Stimulated activated CD4-positive, alpha-beta T cell treated with anti-CD3 and anti-CD28 coated beads, Interleukin-2, amount 100 ng/mL, for 48 hours (primary cell): Measurements from ENCODE around the gene RDM1.

Experiments used
- DNase-seq, 2 donors: peaks; one replicate each; pipeline ENCODE4 v3.0.0-alpha.2; 2020

The RDM1 gene

DNA sequence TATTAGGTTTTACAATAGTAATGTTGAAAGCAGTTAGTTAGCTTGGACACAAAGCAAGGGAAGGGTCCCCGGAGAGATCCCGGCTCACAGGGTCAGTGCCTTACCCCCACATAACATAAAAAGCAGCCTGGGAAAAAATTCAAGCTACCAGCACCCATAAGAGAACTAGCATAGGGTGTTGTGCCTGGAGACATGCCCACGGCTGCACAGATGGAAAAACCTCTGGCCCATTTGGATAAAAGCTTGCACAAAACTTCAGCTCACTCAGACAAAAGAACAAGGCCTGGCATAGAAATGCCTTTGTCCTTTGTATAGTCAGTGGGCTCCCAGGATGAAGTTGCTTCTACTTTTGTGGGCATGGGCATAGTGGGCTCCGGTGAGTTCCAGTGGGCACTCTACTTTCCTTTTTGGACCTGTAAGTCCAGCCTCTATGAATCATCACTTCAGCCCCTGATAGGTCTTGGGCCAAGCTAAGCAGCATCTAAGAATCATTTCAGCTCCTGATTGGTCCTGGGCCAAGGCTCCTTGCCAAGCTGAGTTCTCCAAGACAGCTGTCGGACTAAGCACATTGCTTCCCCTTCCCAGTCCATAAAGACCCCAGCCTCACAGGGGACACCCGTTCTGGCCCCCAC is 1.3 kb upstream of the RDM1 start:
- no peak for DNase-seq

DNA sequence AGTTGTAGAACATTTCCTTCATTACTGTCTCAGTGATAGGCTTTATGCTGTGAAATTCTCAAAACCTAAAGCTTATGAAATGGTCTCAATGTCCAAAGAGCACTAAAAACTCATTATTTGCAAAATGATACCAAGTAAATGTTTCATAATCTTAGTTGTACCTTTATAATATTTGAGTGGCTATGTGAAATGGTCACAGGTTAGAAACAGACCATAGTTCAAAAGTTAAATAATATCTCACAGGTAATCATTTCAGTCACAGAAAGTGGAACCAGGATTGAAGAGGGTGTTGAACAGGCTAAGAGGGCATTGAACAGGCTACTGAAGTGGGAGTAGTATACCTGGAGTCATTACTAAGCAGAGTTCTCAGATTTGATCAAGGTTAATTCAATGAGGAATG is 2.9 kb downstream of the RDM1 start:
- DNase-seq = no peak

DNA sequence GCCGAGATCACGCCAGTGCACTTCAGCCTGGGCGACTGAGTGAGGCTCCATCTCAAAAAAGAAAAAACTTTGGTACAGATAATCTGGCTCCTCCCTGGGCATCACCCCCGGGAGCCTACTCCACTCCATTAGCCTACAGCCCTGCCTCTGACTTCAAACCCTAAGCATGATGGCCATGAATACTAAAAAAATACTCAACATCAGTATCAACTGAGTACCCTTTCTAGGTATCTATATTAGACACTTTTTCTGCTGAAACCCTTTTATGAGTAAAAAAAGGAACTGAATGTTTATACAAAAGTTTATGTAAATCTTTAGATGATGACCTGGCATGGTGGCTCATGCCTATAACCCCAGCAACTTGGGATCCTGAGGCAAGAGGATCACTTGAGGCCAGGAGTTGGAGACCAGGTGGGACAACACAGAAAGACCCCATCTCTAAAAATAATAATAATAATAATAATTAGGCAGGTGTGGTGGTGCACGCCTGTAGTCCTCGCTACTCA is 6.9 kb downstream of the RDM1 start:
- DNase-seq = no peak

DNA sequence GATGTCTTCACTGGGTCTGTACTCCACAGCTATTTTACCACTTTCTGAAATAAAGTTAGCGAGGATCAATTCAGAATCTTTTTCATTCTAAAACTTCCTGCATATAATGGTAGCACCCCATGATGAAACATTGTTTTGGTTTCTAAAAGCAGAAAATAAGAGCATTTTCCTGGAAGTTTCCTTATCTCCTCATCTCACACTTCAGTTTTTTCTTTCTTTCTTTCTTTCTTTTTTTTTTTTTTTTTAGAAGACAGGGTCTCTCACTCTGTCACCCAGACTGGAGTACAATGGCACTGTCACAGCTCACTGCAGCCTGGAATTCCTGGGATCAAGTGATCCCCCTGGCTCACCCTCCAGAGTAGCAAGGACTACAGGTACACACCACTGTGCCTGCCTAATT is 10.3 kb downstream of the RDM1 start:
- DNase-seq = no peak

DNA sequence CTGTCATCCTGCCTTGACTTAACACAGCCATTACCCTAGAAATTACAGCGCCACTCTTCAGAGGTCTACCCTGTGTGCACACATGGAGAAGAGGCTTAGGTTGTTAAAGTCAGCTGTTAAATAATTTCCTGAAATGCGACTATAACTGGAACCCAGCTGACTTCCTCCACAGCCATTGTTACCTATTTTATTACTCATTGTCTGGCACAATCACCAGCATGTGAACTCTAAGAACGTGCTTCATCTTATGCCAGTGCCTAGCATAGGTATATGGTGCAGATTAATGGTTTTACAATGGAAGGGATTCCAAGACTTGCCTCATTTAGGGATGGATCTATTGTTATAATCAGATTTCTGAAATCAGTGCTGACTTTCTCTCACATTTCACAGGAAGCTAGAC is 11.9 kb downstream of the RDM1 start:
- DNase-seq = no peak

DNA sequence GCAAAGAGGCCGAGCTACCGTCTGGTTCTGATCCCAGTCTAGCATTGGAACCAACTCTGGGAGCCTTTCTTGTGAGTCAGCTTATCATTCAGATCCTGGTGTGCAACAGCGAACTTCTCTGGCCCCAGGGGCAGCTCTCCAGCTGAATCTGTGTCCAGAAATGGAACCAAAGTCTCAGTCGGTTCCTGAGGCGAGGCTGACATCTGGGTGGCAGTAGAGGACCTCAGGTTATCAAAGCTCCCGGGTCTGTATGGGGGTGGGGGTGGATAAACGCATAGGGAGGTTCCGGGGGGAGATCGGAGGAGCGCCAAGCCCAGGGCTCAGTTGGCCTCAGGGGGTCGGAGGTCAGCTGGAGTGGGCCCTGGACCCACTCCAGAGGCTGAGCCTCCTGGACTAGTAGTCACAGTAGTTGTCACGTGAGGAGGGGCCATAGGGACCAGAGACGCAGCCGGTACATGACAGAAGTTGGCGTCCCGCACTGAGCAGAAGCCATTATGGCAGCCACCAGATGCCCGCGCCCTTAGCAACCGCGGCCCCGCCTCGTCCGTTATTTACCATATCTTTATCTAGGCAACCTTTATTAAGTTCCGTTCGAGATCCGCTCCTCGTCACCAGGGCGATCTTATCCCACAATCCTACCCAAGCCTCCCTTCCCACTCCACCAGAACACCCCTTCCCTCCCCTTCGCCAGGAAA is 12.9 kb downstream of the RDM1 start:
- DNase-seq = no peak

DNA sequence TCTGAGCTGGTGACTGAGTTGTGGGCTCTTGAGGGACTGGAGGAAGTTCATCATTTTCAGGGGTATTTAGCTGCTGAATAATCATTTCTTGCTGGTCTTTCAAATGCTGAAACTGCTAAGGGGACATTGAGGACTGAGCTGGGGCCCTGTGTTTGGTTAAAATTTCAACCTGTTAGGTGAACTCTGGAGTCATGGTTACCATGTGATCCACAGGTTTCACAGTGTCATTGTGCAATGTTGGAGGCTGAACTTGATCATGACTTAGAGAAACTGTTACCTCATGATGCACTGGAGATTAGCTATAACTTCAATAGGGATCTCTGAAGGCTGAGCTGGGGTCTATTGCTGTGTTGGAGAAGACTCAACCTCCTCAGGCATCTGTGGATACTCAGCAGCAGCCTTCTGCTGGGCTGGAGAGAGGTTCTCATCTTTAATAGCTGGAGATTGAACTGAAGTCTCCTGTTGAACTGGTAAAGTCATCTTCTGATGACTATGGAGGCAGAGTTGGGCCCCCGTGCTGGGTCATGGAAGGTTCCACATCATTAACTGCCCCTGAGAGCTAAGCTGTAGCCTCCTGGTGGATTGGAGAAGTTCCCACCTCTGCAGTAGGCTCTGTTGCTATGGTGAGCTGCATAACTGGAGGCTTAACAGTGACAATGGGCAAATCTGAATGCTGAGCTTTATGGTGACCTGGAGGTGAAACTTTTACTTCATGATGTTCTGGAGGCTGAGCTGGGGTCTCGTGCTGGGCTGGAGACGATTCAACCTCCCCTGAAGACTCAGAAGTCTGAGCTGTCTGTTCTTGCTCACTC is 15.2 kb downstream of the RDM1 start:
- no peak for DNase-seq

DNA sequence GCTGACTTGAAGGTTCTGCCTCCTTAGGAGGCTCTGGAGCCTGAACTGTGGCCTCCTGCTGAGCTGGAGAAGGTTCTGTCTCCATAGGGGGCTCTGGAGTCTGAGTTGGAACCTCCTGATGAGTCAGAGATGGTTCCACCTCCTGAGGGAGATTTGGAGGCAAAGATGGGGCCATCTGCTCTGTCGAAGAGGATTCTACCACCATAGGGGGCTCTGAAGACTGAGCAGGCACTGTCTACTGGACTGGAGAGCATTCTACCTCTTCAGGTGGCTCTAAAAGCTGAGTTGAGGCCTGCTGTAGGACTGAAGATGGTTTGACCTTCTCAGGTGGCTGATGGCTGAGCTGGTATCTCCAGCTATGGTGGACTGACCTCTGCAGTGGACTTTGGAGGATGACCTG is 16.2 kb downstream of the RDM1 start:
- DNase-seq = no peak

DNA sequence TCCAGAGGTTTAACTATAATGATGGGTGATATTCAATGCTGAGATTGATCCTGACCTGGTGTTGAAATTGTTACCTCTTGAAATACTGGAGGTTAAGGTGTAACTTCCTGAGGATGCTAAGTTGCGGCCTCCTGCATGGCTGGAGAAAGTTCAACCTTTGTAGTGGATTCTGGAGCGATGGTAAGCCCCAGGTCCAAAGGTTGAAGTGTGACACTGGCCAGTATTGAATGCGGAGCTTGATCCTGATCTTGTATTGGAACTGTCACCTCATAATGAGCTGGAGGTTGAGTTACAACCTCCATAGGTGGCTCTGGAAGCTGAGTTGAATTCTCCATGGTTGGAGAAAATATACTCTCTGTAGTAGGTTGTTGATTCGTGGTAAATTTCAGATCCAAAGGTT is 17.0 kb downstream of the RDM1 start:
- DNase-seq = no peak

DNA sequence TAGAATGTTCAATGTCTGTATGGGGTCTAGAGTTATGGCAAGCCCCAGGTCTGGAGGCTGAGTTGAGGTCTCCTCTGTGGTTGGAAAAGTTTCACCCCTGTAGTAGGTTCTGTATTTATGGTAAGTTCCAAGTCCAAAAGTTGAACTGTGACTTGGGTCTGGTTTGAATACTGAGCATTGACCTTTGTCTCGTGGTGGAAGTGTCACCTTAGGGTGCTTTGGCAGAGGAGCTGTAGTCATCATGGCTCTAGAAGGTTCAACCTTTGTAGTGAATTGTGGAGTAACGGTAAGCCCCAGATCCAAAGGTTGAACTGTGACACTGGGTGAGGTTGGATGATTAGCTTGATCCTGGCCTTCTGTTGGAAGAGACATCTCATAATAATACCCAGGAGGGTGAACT is 17.6 kb downstream of the RDM1 start:
- DNase-seq = no peak

DNA sequence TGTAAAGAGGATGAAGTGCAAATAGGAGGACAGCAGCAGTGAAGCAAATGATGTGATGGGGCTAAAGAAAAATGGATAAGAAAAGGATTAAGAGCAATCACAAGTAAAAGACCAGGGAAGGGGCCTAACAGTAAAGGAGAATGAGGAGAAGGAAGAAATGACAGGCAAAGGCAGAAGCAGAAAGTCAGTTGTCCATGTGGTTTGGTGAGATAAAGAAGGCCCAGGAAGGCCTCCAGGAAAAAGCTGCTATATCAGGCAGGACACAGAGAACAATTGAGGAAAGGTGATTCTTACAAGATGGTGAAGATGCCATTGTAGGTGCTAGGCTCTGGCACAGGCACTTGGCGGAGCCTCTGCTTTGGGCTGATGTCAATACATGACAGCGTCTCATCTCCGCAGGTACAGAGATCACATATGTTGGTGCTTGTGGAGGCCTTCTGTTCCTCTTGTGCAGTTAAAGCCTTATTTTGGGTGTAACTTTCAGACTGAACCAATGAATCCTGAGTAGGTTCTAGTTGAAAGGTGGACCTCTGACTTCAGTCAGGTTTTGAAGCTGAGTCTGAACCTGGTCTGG is 18.1 kb downstream of the RDM1 start:
- DNase-seq = no peak

DNA sequence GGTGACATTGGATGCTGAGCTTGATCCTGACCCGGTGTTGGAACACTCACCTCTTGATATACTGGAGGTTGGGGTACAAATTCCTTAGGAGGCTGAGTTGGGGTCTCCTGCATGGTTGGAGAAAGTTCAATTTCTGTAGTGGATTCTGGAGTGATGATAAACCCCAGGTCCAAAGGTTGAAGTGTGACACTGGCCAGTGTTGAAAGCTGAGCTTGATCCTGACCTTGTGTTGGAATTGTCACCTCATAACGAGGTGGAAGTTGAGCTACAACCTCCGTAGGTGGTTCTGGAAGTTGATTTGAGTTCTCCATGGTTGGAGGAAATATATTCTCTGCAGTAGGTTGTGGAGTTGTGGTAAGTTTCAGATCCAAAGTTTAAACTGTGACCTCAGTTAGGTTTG is 21.2 kb downstream of the RDM1 start:
- DNase-seq = no peak

DNA sequence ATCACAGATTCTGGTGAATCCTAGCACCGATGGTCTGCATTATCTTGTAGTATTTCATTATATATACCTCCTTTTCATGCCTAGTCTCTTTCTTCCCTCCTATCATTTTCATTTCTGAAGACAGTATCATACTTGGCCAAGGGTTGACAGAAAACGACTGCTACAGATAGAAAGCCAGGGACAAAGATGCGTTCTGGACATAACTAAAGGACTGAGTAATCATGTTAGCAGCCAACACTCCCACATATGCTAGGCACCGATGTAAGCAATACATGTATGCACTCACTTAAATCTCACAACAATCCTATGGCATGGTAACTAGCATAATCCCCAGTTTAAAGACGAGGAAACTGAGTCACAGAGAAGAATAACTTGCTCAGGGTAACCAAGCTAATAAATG is 22.9 kb downstream of the RDM1 start:
- DNase-seq = no peak

DNA sequence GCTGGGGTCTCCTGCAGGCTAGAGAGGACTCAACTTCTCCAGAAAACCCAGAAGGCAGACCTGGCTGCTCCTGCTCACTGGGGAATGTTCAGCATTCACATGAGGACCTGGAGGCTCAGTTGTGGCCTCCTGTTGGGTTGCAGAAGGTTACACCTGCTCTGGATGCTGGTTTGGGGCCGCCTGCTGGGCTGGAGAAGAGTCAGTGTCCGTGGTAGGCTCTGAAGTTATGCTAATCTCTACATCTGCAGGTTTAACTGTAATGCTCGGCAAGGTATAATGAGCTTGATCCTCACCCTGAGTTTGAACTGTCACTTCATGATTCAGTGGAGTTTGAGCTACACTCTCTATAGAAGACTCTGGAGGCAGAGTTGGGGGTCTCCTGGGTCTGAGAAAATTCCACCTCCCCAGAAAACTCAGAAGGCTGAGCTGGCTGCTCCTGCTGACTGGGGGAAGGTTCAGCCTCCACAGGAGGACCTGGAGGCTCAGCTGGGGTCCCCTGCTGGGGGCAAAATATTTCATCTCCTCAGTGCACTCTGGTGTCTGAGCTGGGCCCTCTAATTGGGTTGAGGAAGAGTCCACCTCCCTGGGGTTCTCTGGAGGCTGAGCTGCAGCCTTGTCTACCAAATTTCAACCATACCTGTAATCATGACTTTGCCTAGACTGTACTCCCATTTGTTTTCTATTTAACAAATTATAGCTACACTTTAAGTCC is 23.5 kb downstream of the RDM1 start:
- DNase-seq = no peak

DNA sequence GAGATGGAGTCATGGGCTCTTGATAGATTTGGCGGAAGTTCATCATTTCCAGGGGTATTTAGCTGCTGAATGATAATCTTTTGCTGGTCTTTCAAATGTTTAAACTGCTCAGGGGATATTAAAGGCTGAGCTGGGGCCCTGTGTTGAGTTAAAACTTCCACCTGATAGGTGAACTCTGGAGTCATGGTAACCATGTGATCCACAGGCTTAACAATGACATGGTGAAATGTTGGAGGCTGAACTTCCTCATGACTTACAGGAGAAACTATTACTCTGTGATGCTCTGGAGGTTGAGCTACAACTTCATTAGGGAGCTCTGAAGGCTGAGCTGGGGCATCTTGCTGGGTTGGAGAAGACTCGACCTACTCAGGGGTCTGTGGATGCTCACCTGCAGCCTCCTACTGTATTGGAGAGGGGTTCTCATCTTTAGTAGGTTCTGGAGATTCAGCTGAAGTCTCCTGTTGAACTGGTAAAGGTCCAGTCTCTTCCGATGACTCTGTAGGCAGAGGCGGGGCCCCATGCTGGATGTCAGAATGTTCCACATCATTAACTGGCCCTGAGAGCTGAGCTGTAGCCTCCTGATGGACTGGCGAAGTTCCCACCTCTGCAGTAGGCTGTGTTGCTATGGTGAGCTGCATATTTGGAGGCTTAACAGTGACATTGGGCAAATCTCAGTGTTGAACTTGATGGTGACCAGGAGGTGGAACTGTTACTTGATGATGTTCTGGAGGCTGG is 24.2 kb downstream of the RDM1 start:
- DNase-seq = no peak

DNA sequence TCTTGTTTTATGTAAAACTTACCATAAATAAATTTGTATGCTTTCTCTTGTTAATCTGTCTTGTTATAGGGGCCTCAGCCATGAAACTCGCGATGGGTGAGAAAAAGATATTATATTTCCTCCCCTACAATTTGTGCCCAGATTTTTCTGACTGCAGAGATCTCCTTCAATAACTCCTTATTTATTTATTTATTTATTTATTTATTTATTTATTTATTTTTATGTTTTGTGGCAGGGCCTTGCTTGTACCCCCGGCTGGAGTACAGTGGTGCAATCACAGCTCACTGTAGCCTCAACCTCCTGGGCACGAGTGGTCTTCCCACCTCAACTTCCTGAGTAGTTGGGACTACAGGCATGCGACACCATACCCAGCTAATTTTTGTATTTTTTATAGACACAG is 27.1 kb downstream of the RDM1 start:
- no peak for DNase-seq

DNA sequence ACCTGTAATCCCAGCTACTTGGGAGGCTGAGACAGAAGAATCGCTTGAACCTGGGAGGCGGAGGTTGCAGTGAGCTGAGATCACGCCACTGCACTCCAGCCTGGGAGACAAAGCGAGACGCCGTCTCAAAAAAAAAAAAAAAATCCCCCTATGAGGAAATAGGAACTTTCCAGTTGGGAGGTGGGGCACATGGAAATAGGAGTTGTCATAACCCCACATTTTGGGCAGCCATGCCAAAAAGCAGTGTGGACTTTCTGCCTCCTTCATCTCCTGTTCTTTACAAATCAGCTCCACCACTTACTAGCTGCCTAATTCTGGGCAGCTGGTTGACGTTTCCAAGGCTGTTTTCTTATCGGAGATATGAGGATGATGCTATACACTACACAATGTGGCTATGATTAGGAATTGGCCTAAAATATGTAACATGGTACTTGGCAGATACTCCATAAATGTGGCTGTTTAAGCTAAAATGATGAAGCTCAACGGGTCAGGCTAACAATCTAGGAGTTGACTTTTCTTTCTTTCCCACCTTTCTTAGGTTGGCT is 28.9 kb downstream of the RDM1 start:
- DNase-seq = no peak

DNA sequence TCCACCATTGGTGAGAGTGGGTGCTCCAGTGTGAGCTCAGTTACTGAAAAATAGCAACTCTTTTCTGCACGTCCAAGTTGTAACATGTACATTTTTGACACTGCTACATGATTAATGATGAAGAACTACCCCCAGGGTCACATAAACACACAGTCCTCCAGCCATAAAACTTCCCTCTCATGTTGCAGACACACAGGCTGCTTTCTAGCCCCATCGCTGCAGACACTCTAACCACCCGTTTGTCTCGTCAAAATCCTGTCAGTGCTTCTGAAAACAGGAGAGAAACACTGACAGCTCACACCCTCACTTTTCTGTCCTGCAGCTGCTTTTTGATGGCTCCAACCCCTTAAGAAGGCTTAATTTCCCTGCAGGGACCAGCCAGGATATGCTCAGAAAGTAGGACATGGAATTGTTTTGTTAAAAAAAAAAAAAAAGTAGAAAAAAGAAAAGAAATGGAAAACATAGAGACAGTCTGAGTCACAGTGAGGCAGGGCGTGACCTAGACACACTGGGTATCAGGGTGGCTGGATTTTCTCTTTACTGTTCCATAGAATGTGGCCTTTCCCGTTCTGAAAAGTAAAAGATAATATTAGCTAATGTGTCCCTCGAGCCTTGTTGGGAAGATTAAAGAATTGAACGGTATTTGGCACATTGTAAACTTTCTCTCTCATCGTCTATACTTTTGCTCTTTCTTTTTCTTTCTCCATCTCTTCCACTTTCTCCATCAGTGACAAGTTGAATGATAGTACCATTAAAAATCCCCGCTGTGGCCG is 29.7 kb downstream of the RDM1 start:
- DNase-seq = no peak

DNA sequence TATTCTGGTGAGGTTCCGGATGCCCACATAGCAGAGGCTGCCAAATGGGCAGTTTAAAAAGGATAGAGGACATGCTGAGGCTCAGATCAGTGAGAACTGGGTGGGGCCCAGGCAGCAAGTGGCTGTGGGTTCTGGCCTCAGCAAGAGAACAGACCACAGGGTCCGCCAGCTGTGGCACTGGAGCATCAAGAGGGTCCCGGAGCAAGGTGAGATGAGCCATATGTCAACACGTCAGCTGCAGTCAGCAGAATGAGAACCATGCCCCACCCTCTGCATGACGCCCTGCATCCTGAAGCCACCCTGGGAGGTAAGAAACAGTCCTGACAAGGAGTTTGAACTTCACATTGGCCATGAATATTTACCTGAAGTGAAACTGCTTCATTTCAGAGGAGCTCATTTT is 30.3 kb downstream of the RDM1 start:
- no peak for DNase-seq

DNA sequence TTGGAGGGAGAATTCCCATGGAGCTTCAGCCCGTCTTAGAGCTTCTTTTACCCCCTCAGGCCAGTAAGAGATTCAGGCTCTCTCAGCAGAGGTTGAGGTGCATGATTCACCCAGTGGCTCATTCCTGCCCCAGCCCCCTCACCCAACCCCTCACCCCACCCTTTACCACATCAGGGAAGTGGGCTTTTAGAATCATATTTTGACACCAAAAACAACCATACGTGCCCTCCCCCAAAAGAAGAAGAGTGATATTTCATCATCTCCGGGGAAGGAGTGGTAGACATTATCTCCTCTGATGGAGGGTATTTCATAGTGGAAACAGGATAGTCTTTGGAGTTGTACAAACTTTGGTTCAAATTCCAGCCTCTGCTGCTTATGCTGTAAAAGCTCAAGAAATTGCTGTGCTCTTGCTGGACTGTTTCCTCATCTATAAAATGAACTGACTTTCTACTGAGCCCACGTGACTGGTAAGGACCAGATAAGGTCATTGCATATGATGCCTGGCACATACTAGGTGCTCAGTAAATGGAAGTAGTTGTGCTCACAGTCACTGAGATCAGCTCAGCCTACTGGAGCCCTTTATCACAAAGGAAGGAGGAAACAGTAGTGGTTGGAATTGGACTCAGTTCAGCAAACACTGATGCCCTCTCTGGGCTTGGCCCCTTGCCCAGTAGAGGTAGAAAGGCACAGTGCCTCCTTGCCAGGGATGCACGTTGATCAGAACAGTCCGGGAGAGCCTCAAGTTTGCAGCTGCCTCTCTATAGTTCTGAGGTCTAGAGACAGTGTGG is 32.1 kb downstream of the RDM1 start:
- DNase-seq = no peak
